Testis (tissue), 3 donors: Measurements from ENCODE around the gene KCNJ16. TPM values are rescaled to one million over a fixed set of nuclear protein-coding genes. Genes with fewer than 3 reads are reported as not detected.

Experiments used
- DNase-seq: peaks from one replicate; pipeline ENCODE4 v3.0.0-alpha.2; 2019
- H3K27ac ChIP-seq, 2 donors: fragments of 200-600 bp; sonication (generic); one replicate each; pipeline ENCODE4 v1.5.1; 2019
- H3K27me3 ChIP-seq: fragments of 200-600 bp; sonication (generic); one replicate; pipeline ENCODE4 v1.5.1; 2019
- H3K36me3 ChIP-seq: fragments of 200-600 bp; sonication (generic); one replicate; pipeline ENCODE4 v1.5.1; 2017; ENCODE audit warnings: low read depth; ENCODE audit errors: missing control alignments
- H3K4me1 ChIP-seq: fragments of 200-600 bp; sonication (generic); one replicate; pipeline ENCODE4 v1.5.1; 2019
- H3K4me3 ChIP-seq, 2 donors: fragments of 200-600 bp; sonication (generic); one replicate each; pipeline ENCODE4 v1.5.1; 2017 to 2019
- H3K9me3 ChIP-seq: fragments of 200-600 bp; sonication (generic); one replicate; pipeline ENCODE4 v1.5.1; 2017
- POLR2A ChIP-seq: fragments of 450-650 bp; IDR thresholded peaks from one replicate; pipeline ENCODE4 v1.6.1; 2017; ENCODE audit warnings: antibody characterized with exemption, mild to moderate bottlenecking, moderate library complexity
- WGBS, 2 donors: methylation state at CpG; one replicate each; pipeline ENCODE4 v1.1.5; 2018; 5-methylcytosine and 5-hydroxymethylcytosine counted together
- intact Hi-C: fragments of 100-400 bp; cut with DNase I; formaldehyde crosslinking; loops from one replicate; pipeline ENCODE4 v1.15.1; 2023; ENCODE audit warnings: low total_unique reads
- polyA plus RNA-seq: library from polyadenylated mRNA; stranded (reverse); fragments of 350-450 nt; fragmentation: Illumina TruSeq; extraction: RNeasy Lipid Tissue Mini Kit (QIAGEN cat#74804); gene quantifications from one replicate; pipeline ENCODE4 v1.2.3, GENCODE V29; 2014; ENCODE audit warnings: low read depth, low replicate concordance; ENCODE audit not compliant: insufficient read depth
- total RNA-seq, 2 donors: library from RNA; depleted of rRNA; stranded (reverse); fragments of >200 nt; gene quantifications; one replicate each; pipeline ENCODE4 v1.2.3, GENCODE V29; 2016
- TF ChIP-seq, protein P1 (sequence below), 3 experiments: fragments of 450-650 bp in 2 of 3; fragments of 200-600 bp in 1 of 3; sonication (generic) in 1 of 3; IDR thresholded peaks; one replicate each; pipeline ENCODE4 v1.5.1; 2016 to 2019; ENCODE audit warnings: antibody characterized with exemption in 3 of 3, mild to moderate bottlenecking in 2 of 3, moderate library complexity in 1 of 3

Gene KCNJ16
- total and polyA plus RNA-seq, 3 donors from 2014 or later = 2.0 to 3.7 (median 2.2) TPM

GRCh38 chr17:70181866-70182265 is 106.8 kb downstream of the KCNJ16 start:
- 87 to 97% methylated on average over 3 of the region's 3 CpGs for whole genome bisulfite sequencing, 2 donors
- intact Hi-C loops = no loop called here
- H3K27me3 ChIP-seq = no peaks in the 10 kb centered on the region

DNA sequence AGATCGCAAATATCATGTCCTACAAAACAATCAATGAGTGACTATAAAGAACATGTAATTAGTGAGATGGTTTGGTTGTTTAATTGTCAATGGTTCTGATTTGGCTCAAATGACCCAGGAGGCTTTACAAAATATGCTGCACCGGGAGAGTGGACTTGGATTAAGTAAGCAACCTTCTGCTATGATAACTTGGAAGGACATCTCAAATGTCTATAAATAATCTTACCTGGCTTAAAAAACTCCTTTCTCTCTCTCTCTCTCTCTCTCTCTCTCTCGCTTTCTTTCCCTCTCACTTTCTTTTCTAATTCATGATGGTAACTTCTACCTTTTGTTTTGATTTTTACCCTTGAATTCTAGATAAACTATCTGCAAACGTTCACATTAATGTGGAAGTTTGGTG is 108.5 kb downstream of the KCNJ16 start:
- TF ChIP-seq, protein P1, sequence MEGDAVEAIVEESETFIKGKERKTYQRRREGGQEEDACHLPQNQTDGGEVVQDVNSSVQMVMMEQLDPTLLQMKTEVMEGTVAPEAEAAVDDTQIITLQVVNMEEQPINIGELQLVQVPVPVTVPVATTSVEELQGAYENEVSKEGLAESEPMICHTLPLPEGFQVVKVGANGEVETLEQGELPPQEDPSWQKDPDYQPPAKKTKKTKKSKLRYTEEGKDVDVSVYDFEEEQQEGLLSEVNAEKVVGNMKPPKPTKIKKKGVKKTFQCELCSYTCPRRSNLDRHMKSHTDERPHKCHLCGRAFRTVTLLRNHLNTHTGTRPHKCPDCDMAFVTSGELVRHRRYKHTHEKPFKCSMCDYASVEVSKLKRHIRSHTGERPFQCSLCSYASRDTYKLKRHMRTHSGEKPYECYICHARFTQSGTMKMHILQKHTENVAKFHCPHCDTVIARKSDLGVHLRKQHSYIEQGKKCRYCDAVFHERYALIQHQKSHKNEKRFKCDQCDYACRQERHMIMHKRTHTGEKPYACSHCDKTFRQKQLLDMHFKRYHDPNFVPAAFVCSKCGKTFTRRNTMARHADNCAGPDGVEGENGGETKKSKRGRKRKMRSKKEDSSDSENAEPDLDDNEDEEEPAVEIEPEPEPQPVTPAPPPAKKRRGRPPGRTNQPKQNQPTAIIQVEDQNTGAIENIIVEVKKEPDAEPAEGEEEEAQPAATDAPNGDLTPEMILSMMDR (IDR thresholded peaks at IDR 0.05) = no peak
- no peak for TF ChIP-seq POLR2A
- WGBS, 2 donors = 77 to 85% methylated on average over 4 of the region's 4 CpGs
- no peak for DNase-seq
- Histone ChIP-seq H3K27me3 (no peaks in the 10 kb centered on the region), H3K4me1 (no peaks in the 10 kb centered on the region), H3K36me3 (no peaks in the 10 kb centered on the region), H3K9me3 (no peaks in the 10 kb centered on the region), H3K27ac (no peak overlapping the region), H3K4me3 (no peak overlapping the region)
- intact Hi-C loops = no loop called here

More at GRCh38 chr17:70181866-70182265, 106.8 kb downstream of the KCNJ16 start:
- H3K9me3 ChIP-seq = no peaks in the 10 kb centered on the region
- DNase-seq = no peak
- H3K27ac ChIP-seq = no peak overlapping the region
- no peaks in the 10 kb centered on the region for H3K36me3 ChIP-seq
- no peaks in the 10 kb centered on the region for H3K4me1 ChIP-seq
- no peak overlapping the region for H3K4me3 ChIP-seq
- TF ChIP-seq POLR2A = no peak
- TF ChIP-seq, protein P1 (IDR thresholded peaks at IDR 0.05) = no peak

GRCh38 chr17:70184207-70184606 is 109.2 kb downstream of the KCNJ16 start:
- intact Hi-C loops = no loop called here

GRCh38 chr17:70184770-70185169 is 109.7 kb downstream of the KCNJ16 start:
- Histone ChIP-seq H3K36me3 (no peaks in the 10 kb centered on the region), H3K4me3 (no peak overlapping the region), H3K4me1 (no peaks in the 10 kb centered on the region), H3K9me3 (no peaks in the 10 kb centered on the region), H3K27ac (no peak overlapping the region), H3K27me3 (no peaks in the 10 kb centered on the region)
- 73 to 85% methylated on average over 4 of the region's 4 CpGs for WGBS, 2 donors
- TF ChIP-seq, protein P1 (IDR thresholded peaks at IDR 0.05) = no peak
- no peak for TF ChIP-seq POLR2A
- intact Hi-C loops = no loop called here
- no peak for DNase-seq

More at GRCh38 chr17:70184207-70184606, 109.2 kb downstream of the KCNJ16 start:
- no peaks in the 10 kb centered on the region for H3K4me1 ChIP-seq
- H3K9me3 ChIP-seq = no peaks in the 10 kb centered on the region
- no peak overlapping the region for H3K27ac ChIP-seq
- H3K4me3 ChIP-seq = no peak overlapping the region
- no peak for TF ChIP-seq POLR2A
- TF ChIP-seq, protein P1 (IDR thresholded peaks at IDR 0.05) = no peak
- H3K36me3 ChIP-seq = no peaks in the 10 kb centered on the region
- DNase-seq = no peak
- H3K27me3 ChIP-seq = no peaks in the 10 kb centered on the region

Other genes starting within 250 kb of the KCNJ16 start
- gene KCNJ2, start 94.3 kb downstream of the KCNJ16 start, total RNA-seq = 1 to 10 TPM in 1 of 2 donors, under 1 TPM in 1; 0.79 to 1.1 TPM
- 0.58 TPM for gene KCNJ2, start 94.3 kb downstream of the KCNJ16 start, polyA plus RNA-seq